Measurements from ENCODE around the gene NNMT. TPM values are rescaled to one million over a fixed set of nuclear protein-coding genes. Genes with fewer than 3 reads are reported as not detected.

NNMT gene
- total RNA-seq, 1 experiment from 2014 or later = not detected

DNA sequence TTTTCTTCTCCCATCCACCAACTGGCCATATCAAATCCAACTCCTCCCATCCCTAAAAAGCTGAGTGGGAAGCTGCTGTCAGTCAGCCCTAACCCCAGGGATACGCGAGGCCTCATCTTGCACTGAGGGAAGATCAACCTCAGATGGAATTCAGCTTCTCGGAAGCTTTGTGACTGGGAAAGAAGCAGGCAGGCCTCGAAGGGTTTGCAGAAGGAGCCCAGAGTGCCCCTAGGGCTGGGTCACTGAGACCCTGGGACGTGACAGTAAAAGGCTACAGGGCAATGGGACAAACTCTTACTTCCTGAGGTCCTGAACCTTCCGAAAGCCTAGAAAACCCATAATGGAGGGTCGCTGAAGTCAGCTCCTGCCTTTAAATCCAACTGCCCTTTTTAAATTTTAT lies 34.4 kb upstream of the NNMT start:
- POLR2A ChIA-PET = no interaction called here
- Histone ChIP-seq H3K9me2 (ENCODE audit: insufficient read depth) (no peaks in the 10 kb centered on the region), H3K27me3 (ENCODE audit: insufficient read depth, low read length) (peaks cover 25% of the 10 kb centered on the region; the same call in 1 of the 2 replicates), H3K4me1 (ENCODE audit: control insufficient read depth in 1 of 2, insufficient read depth in 2 of 2, low read length in 2 of 2) (no peaks in the 10 kb centered on the region), H2AFZ (ENCODE audit: low read depth, low read length, poor library complexity, severe bottlenecking) (no peak overlapping the region), H4K20me1 (ENCODE audit: insufficient read depth) (no peaks in the 10 kb centered on the region), H3K4me3 (replicated peaks in 1 of 2; ENCODE audit: low read depth in 1 of 2, low read length in 2 of 2) (no peak overlapping the region), H3K27ac (ENCODE audit: low read depth, low read length) (no peak overlapping the region), H3K36me3 (ENCODE audit: control insufficient read depth in 1 of 2, insufficient read depth in 2 of 2, low read length in 2 of 2) (no peaks in the 10 kb centered on the region), H3K79me2 (ENCODE audit: insufficient read depth, low read length) (no peaks in the 10 kb centered on the region), H3K9ac (ENCODE audit: low read length) (no peak overlapping the region), H3K9me3 (ENCODE audit: control insufficient read depth in 1 of 2, insufficient read depth in 1 of 2, low read depth in 1 of 2, low read length in 2 of 2) (no peaks in the 10 kb centered on the region), H3K4me2 (ENCODE audit: low read length) (no peak overlapping the region)
- CTCF ChIA-PET = interaction anchor here (0.7 to 6.6 kb wide), 20 partner anchors 13 to 1467 kb away, joined by 3 to 74 read pairs (median 4); no protein-coding TSS in a partner anchor
- DNase-seq (ENCODE audit: low read depth, low spot score) (no peak), ATAC-seq (no peak)
- intact Hi-C loops (cut with micrococcal nuclease) = loop anchor here (1.0 to 5.0 kb wide), 7 partner anchors 79 to 1974 kb away; no protein-coding TSS in a partner anchor
- no TSS peak for BruUV-seq (replicated peaks)
- RAD21 ChIA-PET (ENCODE audit: low non-redundant PET in 1 of 2, low total read pairs in 2 of 2, uncharacterized antibody in 2 of 2, unreplicated experiment in 2 of 2) = interaction anchor here (1.2 to 3.1 kb wide), 4 partner anchors 267 to 365 kb away, joined by 5 to 10 read pairs (median 8); no protein-coding TSS in a partner anchor
- TF ChIP-seq ZFX (IDR thresholded peaks at IDR 0.05) (no peak), CEBPB (IDR thresholded peaks at IDR 0.05; ENCODE audit: low read depth) (no peak), ELF1 (IDR thresholded peaks at IDR 0.05; ENCODE audit: borderline replicate concordance, low read depth) (no peak), SP1 (IDR thresholded peaks at IDR 0.05; ENCODE audit: low read depth) (no peak), JUND (IDR thresholded peaks at IDR 0.05) (no peak), YY1 (IDR thresholded peaks at IDR 0.05; ENCODE audit: extremely low read depth, insufficient replicate concordance, low read depth, low read length) (no peak), MAX (IDR thresholded peaks at IDR 0.05) (no peak), POLR2A (IDR thresholded peaks at IDR 0.05; ENCODE audit: borderline replicate concordance, extremely low read depth, insufficient read depth, insufficient read length) (no peak), SIN3A (IDR thresholded peaks at IDR 0.05; ENCODE audit: low read depth) (no peak), TCF7L2 (IDR thresholded peaks at IDR 0.05; ENCODE audit: borderline replicate concordance, extremely low read depth, insufficient read depth, insufficient read length) (no peak), CBX3 (IDR thresholded peaks at IDR 0.05; ENCODE audit: low read depth) (no peak), POLR2AphosphoS5 (IDR thresholded peaks at IDR 0.05; ENCODE audit: low read depth, low read length) (no peak), FOSL1 (IDR thresholded peaks at IDR 0.05; ENCODE audit: low read depth) (no peak)
- TF ChIP-seq, protein P1, sequence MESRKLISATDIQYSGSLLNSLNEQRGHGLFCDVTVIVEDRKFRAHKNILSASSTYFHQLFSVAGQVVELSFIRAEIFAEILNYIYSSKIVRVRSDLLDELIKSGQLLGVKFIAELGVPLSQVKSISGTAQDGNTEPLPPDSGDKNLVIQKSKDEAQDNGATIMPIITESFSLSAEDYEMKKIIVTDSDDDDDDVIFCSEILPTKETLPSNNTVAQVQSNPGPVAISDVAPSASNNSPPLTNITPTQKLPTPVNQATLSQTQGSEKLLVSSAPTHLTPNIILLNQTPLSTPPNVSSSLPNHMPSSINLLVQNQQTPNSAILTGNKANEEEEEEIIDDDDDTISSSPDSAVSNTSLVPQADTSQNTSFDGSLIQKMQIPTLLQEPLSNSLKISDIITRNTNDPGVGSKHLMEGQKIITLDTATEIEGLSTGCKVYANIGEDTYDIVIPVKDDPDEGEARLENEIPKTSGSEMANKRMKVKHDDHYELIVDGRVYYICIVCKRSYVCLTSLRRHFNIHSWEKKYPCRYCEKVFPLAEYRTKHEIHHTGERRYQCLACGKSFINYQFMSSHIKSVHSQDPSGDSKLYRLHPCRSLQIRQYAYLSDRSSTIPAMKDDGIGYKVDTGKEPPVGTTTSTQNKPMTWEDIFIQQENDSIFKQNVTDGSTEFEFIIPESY (IDR thresholded peaks at IDR 0.05; ENCODE audit: extremely low read depth, insufficient replicate concordance, low read length) = no peak
- TF ChIP-seq, protein P2, sequence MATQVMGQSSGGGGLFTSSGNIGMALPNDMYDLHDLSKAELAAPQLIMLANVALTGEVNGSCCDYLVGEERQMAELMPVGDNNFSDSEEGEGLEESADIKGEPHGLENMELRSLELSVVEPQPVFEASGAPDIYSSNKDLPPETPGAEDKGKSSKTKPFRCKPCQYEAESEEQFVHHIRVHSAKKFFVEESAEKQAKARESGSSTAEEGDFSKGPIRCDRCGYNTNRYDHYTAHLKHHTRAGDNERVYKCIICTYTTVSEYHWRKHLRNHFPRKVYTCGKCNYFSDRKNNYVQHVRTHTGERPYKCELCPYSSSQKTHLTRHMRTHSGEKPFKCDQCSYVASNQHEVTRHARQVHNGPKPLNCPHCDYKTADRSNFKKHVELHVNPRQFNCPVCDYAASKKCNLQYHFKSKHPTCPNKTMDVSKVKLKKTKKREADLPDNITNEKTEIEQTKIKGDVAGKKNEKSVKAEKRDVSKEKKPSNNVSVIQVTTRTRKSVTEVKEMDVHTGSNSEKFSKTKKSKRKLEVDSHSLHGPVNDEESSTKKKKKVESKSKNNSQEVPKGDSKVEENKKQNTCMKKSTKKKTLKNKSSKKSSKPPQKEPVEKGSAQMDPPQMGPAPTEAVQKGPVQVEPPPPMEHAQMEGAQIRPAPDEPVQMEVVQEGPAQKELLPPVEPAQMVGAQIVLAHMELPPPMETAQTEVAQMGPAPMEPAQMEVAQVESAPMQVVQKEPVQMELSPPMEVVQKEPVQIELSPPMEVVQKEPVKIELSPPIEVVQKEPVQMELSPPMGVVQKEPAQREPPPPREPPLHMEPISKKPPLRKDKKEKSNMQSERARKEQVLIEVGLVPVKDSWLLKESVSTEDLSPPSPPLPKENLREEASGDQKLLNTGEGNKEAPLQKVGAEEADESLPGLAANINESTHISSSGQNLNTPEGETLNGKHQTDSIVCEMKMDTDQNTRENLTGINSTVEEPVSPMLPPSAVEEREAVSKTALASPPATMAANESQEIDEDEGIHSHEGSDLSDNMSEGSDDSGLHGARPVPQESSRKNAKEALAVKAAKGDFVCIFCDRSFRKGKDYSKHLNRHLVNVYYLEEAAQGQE (IDR thresholded peaks at IDR 0.05; ENCODE audit: low read depth) = no peak

Data from HCT116 (cell line).